Caki2 (cell line): Measurements from ENCODE around the gene PSMG2. TPM values are rescaled to one million over a fixed set of nuclear protein-coding genes. Genes with fewer than 3 reads are reported as not detected.
"Not testable (repeated sequence)": the region's sequence is repeated elsewhere in the genome, so short reads cannot be mapped to it uniquely, and the experiment has no call there.

ENCODE experiments used
- DNase-seq: peaks from one replicate; pipeline ENCODE4 v3.0.0-alpha.2; 2015; ENCODE audit warnings: low read depth
- in situ Hi-C: cut with HindIII; loops from 2 replicates; pipeline ENCODE4 v1.10.0; 2016; ENCODE audit warnings: low sequenced_read_pairs, low pct_unique_long_range_greater_than_20kb, mixed read lengths
- total RNA-seq: library from RNA; depleted of rRNA; stranded (reverse); fragments of >200 nt; shearing (Covaris generic); gene quantifications from 2 replicates; pipeline ENCODE4 v1.2.3, GENCODE V29; 2014; ENCODE audit warnings: low replicate concordance

The PSMG2 gene
- total RNA-seq, 1 experiment from 2014 or later: 97.2 TPM

GRCh38 chr18:12751503-12751884 lies 48.7 kb downstream of the PSMG2 start:
- DNase-seq: no peak
- in situ Hi-C loops: no loop called here

- DNase-seq: no peak
- in situ Hi-C loops: no loop called here
Measured at GRCh38 chr18:12751891-12752290, 49.0 kb downstream of the PSMG2 start.

GRCh38 chr18:12754511-12754910 lies 51.7 kb downstream of the PSMG2 start:
- in situ Hi-C loops: no loop called here

GRCh38 chr18:12755606-12756005 lies 52.8 kb downstream of the PSMG2 start:
- in situ Hi-C loops: not testable (repeated sequence)

More at GRCh38 chr18:12754511-12754910, 51.7 kb downstream of the PSMG2 start:
- DNase-seq: no peak

GRCh38 chr18:12756619-12757239 lies 53.9 kb downstream of the PSMG2 start:
- in situ Hi-C loops, DNase-seq: not testable (repeated sequence)

More at GRCh38 chr18:12755606-12756005, 52.8 kb downstream of the PSMG2 start:
- DNase-seq: not testable (repeated sequence)

GRCh38 chr18:12758566-12758965 lies 55.7 kb downstream of the PSMG2 start:
- in situ Hi-C loops, DNase-seq: not testable (repeated sequence)

GRCh38 chr18:12765126-12765525 lies 62.3 kb downstream of the PSMG2 start:
- no peak for DNase-seq
- in situ Hi-C loops: no loop called here

- in situ Hi-C loops: no loop called here
- no peak for DNase-seq
Measured at GRCh38 chr18:12765586-12765985, 62.7 kb downstream of the PSMG2 start.

GRCh38 chr18:12766986-12767433 lies 64.2 kb downstream of the PSMG2 start:
- DNase-seq: no peak
- in situ Hi-C loops: no loop called here

GRCh38 chr18:12767580-12768155 lies 64.8 kb downstream of the PSMG2 start:
- in situ Hi-C loops: no loop called here

GRCh38 chr18:12768625-12769024 lies 65.8 kb downstream of the PSMG2 start:
- in situ Hi-C loops: no loop called here
- no peak for DNase-seq

More at GRCh38 chr18:12767580-12768155, 64.8 kb downstream of the PSMG2 start:
- no peak for DNase-seq

- DNase-seq: no peak
- in situ Hi-C loops: no loop called here
Measured at GRCh38 chr18:12769136-12769535, 66.3 kb downstream of the PSMG2 start.

- in situ Hi-C loops: no loop called here
- no peak for DNase-seq
Measured at GRCh38 chr18:12769644-12770440, 67.0 kb downstream of the PSMG2 start.

GRCh38 chr18:12770469-12771219 lies 67.8 kb downstream of the PSMG2 start:
- in situ Hi-C loops: no loop called here
- no peak for DNase-seq

- no peak for DNase-seq
- in situ Hi-C loops: no loop called here
Measured at GRCh38 chr18:12772111-12772510, 69.3 kb downstream of the PSMG2 start.

- in situ Hi-C loops: no loop called here
- DNase-seq: no peak
Measured at GRCh38 chr18:12773369-12773768, 70.5 kb downstream of the PSMG2 start.

- in situ Hi-C loops: no loop called here
- no peak for DNase-seq
Measured at GRCh38 chr18:12774982-12775381, 72.1 kb downstream of the PSMG2 start.
